SJSA1 (cell line): Measurements from ENCODE around the gene NPAS2. TPM values are rescaled to one million over a fixed set of nuclear protein-coding genes. Genes with fewer than 3 reads are reported as not detected.

Experiments
- DNase-seq, 2 experiments: peaks; one replicate each; pipeline ENCODE4 v3.0.0-alpha.2; 2015 to 2020; ENCODE audit warnings: low spot score in 2 of 2, low read depth in 1 of 2
- H3K27ac ChIP-seq: fragments of 250-450 bp; sonication (Bioruptor Pico); 2 replicates; pipeline ENCODE4 v1.5.1; 2020; ENCODE audit warnings: mild to moderate bottlenecking, moderate library complexity
- H3K27me3 ChIP-seq: fragments of 250-450 bp; sonication (Bioruptor Pico); replicated peaks from 2 replicates; pipeline ENCODE4 v1.5.1; 2020; ENCODE audit warnings: mild to moderate bottlenecking, moderate library complexity
- H3K36me3 ChIP-seq: fragments of 250-450 bp; sonication (Bioruptor Pico); 2 replicates; pipeline ENCODE4 v1.5.1; 2020; ENCODE audit warnings: mild to moderate bottlenecking
- H3K4me1 ChIP-seq: fragments of 250-450 bp; sonication (Bioruptor Pico); replicated peaks from 2 replicates; pipeline ENCODE4 v1.6.1; 2021; ENCODE audit warnings: mild to moderate bottlenecking
- H3K4me3 ChIP-seq: fragments of 250-450 bp; sonication (Bioruptor Pico); 2 replicates; pipeline ENCODE4 v1.5.1; 2020; ENCODE audit warnings: mild to moderate bottlenecking
- H3K9me3 ChIP-seq: fragments of 250-450 bp; sonication (Bioruptor Pico); replicated peaks from 2 replicates; pipeline ENCODE4 v1.5.1; 2020; ENCODE audit warnings: mild to moderate bottlenecking
- total RNA-seq: library from RNA; depleted of rRNA; stranded (reverse); fragments of >200 nt; shearing (Covaris generic); gene quantifications from 2 replicates; pipeline ENCODE4 v1.2.3, GENCODE V29; 2014

NPAS2 gene
- total RNA-seq, 1 experiment from 2014 or later, result 4.0 TPM

- Histone ChIP-seq H3K27ac (no peak overlapping the region), H3K4me3 (no peak overlapping the region), H3K36me3 (no peaks in the 10 kb centered on the region), H3K9me3 (no peaks in the 10 kb centered on the region), H3K4me1 (no peaks in the 10 kb centered on the region), H3K27me3 (no peaks in the 10 kb centered on the region)
- no peak for DNase-seq
These were observed 175.6 kb downstream of the NPAS2 start for GRCh38 chr2:100995309-100996075.

- H3K27me3 ChIP-seq, result no peaks in the 10 kb centered on the region
- DNase-seq, result no peak
- H3K27ac ChIP-seq, result no peak overlapping the region
- H3K4me3 ChIP-seq, result no peak overlapping the region
- H3K9me3 ChIP-seq, result no peaks in the 10 kb centered on the region
- peaks cover 6% of the 10 kb centered on the region for H3K4me1 ChIP-seq
- peaks cover 4% of the 10 kb centered on the region for H3K36me3 ChIP-seq
These were observed 177.7 kb downstream of the NPAS2 start for GRCh38 chr2:100997509-100998234.

- Histone ChIP-seq H3K36me3 (peaks cover 10% of the 10 kb centered on the region), H3K27ac (no peak overlapping the region), H3K9me3 (no peaks in the 10 kb centered on the region), H3K4me1 (peaks cover 6% of the 10 kb centered on the region), H3K27me3 (no peaks in the 10 kb centered on the region), H3K4me3 (no peak overlapping the region)
- no peak for DNase-seq
These were observed 178.3 kb downstream of the NPAS2 start for GRCh38 chr2:100998235-100998573.

GRCh38 chr2:100999995-101000394, 180.1 kb downstream of the NPAS2 start:
- H3K36me3 ChIP-seq, result peaks cover 28% of the 10 kb centered on the region
- no peak overlapping the region for H3K27ac ChIP-seq
- H3K9me3 ChIP-seq, result no peaks in the 10 kb centered on the region
- H3K4me1 ChIP-seq, result peaks cover 14% of the 10 kb centered on the region
- H3K27me3 ChIP-seq, result no peaks in the 10 kb centered on the region
- DNase-seq, result no peak
- H3K4me3 ChIP-seq, result no peak overlapping the region

- Histone ChIP-seq H3K9me3 (no peaks in the 10 kb centered on the region), H3K27ac (peak within 1 kb of the TSS; percentile 81), H3K4me1 (peaks cover 14% of the 10 kb centered on the region), H3K36me3 (peaks cover 47% of the 10 kb centered on the region), H3K27me3 (no peaks in the 10 kb centered on the region), H3K4me3 (peak within 1 kb of the TSS; percentile 77)
- DNase-seq, result peak; percentile 95 to 98
These were observed 182.0 kb downstream of the NPAS2 start, which contains the start of gene RPL31 for GRCh38 chr2:101001691-101002561. Gene RPL31, plus strand, starts transcription at chr2:101002289. Its CDS starts 413 bp downstream, at chr2:101002702.

GRCh38 chr2:101002562-101003277, 182.8 kb downstream of the NPAS2 start:
- no peaks in the 10 kb centered on the region for H3K9me3 ChIP-seq
- peak overlapping the region; percentile 77 for H3K4me3 ChIP-seq
- peaks cover 55% of the 10 kb centered on the region for H3K36me3 ChIP-seq
- H3K27ac ChIP-seq, result peak overlapping the region; percentile 81
- H3K27me3 ChIP-seq, result no peaks in the 10 kb centered on the region
- peaks cover 14% of the 10 kb centered on the region for H3K4me1 ChIP-seq
- peak in 1 of 2 experiments; percentile 41 for DNase-seq

- peaks cover 14% of the 10 kb centered on the region for H3K4me1 ChIP-seq
- H3K4me3 ChIP-seq, result peak overlapping the region; percentile 77
- peaks cover 61% of the 10 kb centered on the region for H3K36me3 ChIP-seq
- no peaks in the 10 kb centered on the region for H3K27me3 ChIP-seq
- H3K27ac ChIP-seq, result peak overlapping the region; percentile 81; the same call in 1 of the 2 replicates
- peak in 1 of 2 experiments; percentile 41 for DNase-seq
- no peaks in the 10 kb centered on the region for H3K9me3 ChIP-seq
These were observed 183.4 kb downstream of the NPAS2 start for GRCh38 chr2:101003278-101003775.

GRCh38 chr2:101004620-101005325, 184.8 kb downstream of the NPAS2 start:
- no peak overlapping the region for H3K27ac ChIP-seq
- no peaks in the 10 kb centered on the region for H3K27me3 ChIP-seq
- no peak overlapping the region for H3K4me3 ChIP-seq
- no peak for DNase-seq
- H3K36me3 ChIP-seq, result peaks cover 73% of the 10 kb centered on the region
- no peaks in the 10 kb centered on the region for H3K9me3 ChIP-seq
- peaks cover 14% of the 10 kb centered on the region for H3K4me1 ChIP-seq

- Histone ChIP-seq H3K27ac (no peak overlapping the region), H3K4me3 (no peak overlapping the region), H3K4me1 (peaks cover 27% of the 10 kb centered on the region), H3K27me3 (no peaks in the 10 kb centered on the region), H3K36me3 (peaks cover 82% of the 10 kb centered on the region), H3K9me3 (no peaks in the 10 kb centered on the region)
- DNase-seq, result no peak
These were observed 186.3 kb downstream of the NPAS2 start for GRCh38 chr2:101006065-101006715.

GRCh38 chr2:101007415-101008345, 187.7 kb downstream of the NPAS2 start:
- Histone ChIP-seq H3K4me1 (peaks cover 30% of the 10 kb centered on the region), H3K4me3 (no peak overlapping the region), H3K9me3 (no peaks in the 10 kb centered on the region), H3K27me3 (no peaks in the 10 kb centered on the region), H3K36me3 (peaks cover 90% of the 10 kb centered on the region), H3K27ac (no peak overlapping the region)
- DNase-seq, result no peak

GRCh38 chr2:101011152-101011551, 191.2 kb downstream of the NPAS2 start:
- peaks cover 21% of the 10 kb centered on the region for H3K4me1 ChIP-seq
- DNase-seq, result peak in 1 of 2 experiments; percentile 23
- H3K36me3 ChIP-seq, result peaks cover 80% of the 10 kb centered on the region
- no peak overlapping the region for H3K4me3 ChIP-seq
- H3K27ac ChIP-seq, result peak overlapping the region; percentile 30; the same call in 1 of the 2 replicates
- H3K27me3 ChIP-seq, result no peaks in the 10 kb centered on the region
- no peaks in the 10 kb centered on the region for H3K9me3 ChIP-seq
